22Rv1 (cell line): ENCODE data around the gene SLC25A26.

Source experiments
- CTCF ChIP-seq: fragments of 450-650 bp; IDR thresholded peaks from 2 replicates; pipeline ENCODE4 v1.5.1; 2017; ENCODE audit warnings: mild to moderate bottlenecking
- ZFX ChIP-seq: fragments of 450-650 bp; IDR thresholded peaks from 2 replicates; pipeline ENCODE4 v1.6.1; 2017; ENCODE audit warnings: antibody characterized with exemption, borderline replicate concordance

GRCh38 chr3:66426135-66426534, 205.3 kb downstream of the SLC25A26 start:
- TF ChIP-seq CTCF (no peak), ZFX (no peak)
